Liver (tissue), 9 donors: ENCODE data around the gene GDF10. TPM values are rescaled to one million over a fixed set of nuclear protein-coding genes. Genes with fewer than 3 reads are reported as not detected.

ENCODE experiments used
- DNase-seq: peaks from one replicate; pipeline ENCODE4 v3.0.0-alpha.2; 2017; ENCODE audit warnings: low spot score
- H3K27ac ChIP-seq, 2 donors: one replicate each; pipeline ENCODE4 v1.7.0; 2013; ENCODE audit warnings: inconsistent platforms in 2 of 2, low read length in 2 of 2, control low read depth in 1 of 2, low read depth in 1 of 2, mild to moderate bottlenecking in 1 of 2
- H3K27me3 ChIP-seq, 4 donors: one replicate each; pipeline versions ENCODE4 v1.6.1 to v1.7.0; 2013; ENCODE audit warnings: low read length in 3 of 4, inconsistent platforms in 1 of 4, mild to moderate bottlenecking in 1 of 4, moderate library complexity in 1 of 4; ENCODE audit not compliant: control insufficient read depth in 4 of 4, insufficient read depth in 4 of 4
- H3K36me3 ChIP-seq, 4 donors: one replicate each; pipeline versions ENCODE4 v1.6.1 to v1.7.0; 2013; ENCODE audit warnings: low read length in 3 of 4, mild to moderate bottlenecking in 3 of 4, low read depth in 1 of 4, moderate library complexity in 1 of 4; ENCODE audit not compliant: control insufficient read depth in 4 of 4, insufficient read depth in 3 of 4
- H3K4me1 ChIP-seq, 4 donors: one replicate each; pipeline versions ENCODE4 v1.6.1 to v1.7.0; 2013; ENCODE audit warnings: low read length in 3 of 4, mild to moderate bottlenecking in 3 of 4, moderate library complexity in 1 of 4; ENCODE audit not compliant: control insufficient read depth in 4 of 4, insufficient read depth in 4 of 4
- H3K4me3 ChIP-seq, 3 donors: one replicate each; pipeline versions ENCODE4 v1.6.1 to v1.7.0; 2013; ENCODE audit warnings: low read length in 3 of 3, control low read depth in 1 of 3, low read depth in 1 of 3, mild to moderate bottlenecking in 1 of 3
- H3K9ac ChIP-seq, 2 donors: one replicate each; pipeline ENCODE4 v1.7.0; 2013; ENCODE audit warnings: low read length in 2 of 2, mild to moderate bottlenecking in 2 of 2, moderate library complexity in 2 of 2, control low read depth in 1 of 2, low read depth in 1 of 2
- H3K9me3 ChIP-seq, 4 donors: one replicate each; pipeline versions ENCODE4 v1.6.1 to v1.7.0; 2013; ENCODE audit warnings: low read length in 3 of 4; ENCODE audit not compliant: control insufficient read depth in 4 of 4
- EGR1 ChIP-seq, 2 donors: IDR thresholded peaks; 2 replicates each; pipeline ENCODE4 v1.6.1; 2016 to 2018; ENCODE audit warnings: antibody characterized with exemption in 2 of 2, low read depth in 2 of 2
- FOXA1 ChIP-seq: IDR thresholded peaks from 2 replicates; pipeline ENCODE4 v1.6.1; 2016; ENCODE audit warnings: antibody characterized with exemption
- FOXA2 ChIP-seq: IDR thresholded peaks from 2 replicates; pipeline ENCODE4 v1.6.1; 2016; ENCODE audit warnings: antibody characterized with exemption
- HNF4G ChIP-seq: IDR thresholded peaks from 2 replicates; pipeline ENCODE4 v1.6.1; 2016; ENCODE audit warnings: antibody characterized with exemption
- NR2F2 ChIP-seq: IDR thresholded peaks from 2 replicates; pipeline ENCODE4 v1.6.1; 2016; ENCODE audit warnings: antibody characterized with exemption
- RAD21 ChIP-seq, 2 donors: IDR thresholded peaks; 2 replicates each; pipeline ENCODE4 v1.6.1; 2016; ENCODE audit warnings: antibody characterized with exemption in 2 of 2, mild to moderate bottlenecking in 2 of 2
- SP1 ChIP-seq: IDR thresholded peaks from 2 replicates; pipeline ENCODE4 v1.6.1; 2018; ENCODE audit warnings: antibody characterized with exemption, mild to moderate bottlenecking
- TAF1 ChIP-seq: conservative IDR thresholded peaks from 2 replicates; pipeline ENCODE4 v1.6.1; 2016; ENCODE audit warnings: antibody characterized with exemption, mild to moderate bottlenecking
- YY1 ChIP-seq: IDR thresholded peaks from 2 replicates; pipeline ENCODE4 v1.6.1; 2016; ENCODE audit warnings: antibody characterized with exemption, mild to moderate bottlenecking
- WGBS: extraction: QIAGEN DNeasy Blood & Tissue Kit; methylation state at CpG from one replicate; pipeline ENCODE4 v1.1.7; 2013; 5-methylcytosine and 5-hydroxymethylcytosine counted together
- polyA plus RNA-seq, 2 donors: library from polyadenylated mRNA; stranded (reverse) in 1 of 2; unstranded in 1 of 2; fragments of 200-250 nt in 1 of 2; fragments of >200 nt in 1 of 2; fragmentation: Nextera tagmentation in 1 of 2; extraction: Ambion mirVana in 1 of 2; gene quantifications; one replicate each; pipeline versions ENCODE4 v1.2.1 to v1.2.3, GENCODE V29; 2013 to 2015
- total RNA-seq, 2 donors: library from RNA; depleted of rRNA; stranded (reverse); fragments of >200 nt; gene quantifications; one replicate each; pipeline ENCODE4 v1.2.3, GENCODE V29; 2014
- TF ChIP-seq, protein P1 (sequence below): fragments of 150-350 bp; IDR thresholded peaks from 2 replicates; pipeline ENCODE4 v1.5.1; 2017; ENCODE audit warnings: improper control_type of control experiment, low read depth, low read length; ENCODE audit not compliant: missing input control
- TF ChIP-seq, protein P2 (sequence below): IDR thresholded peaks from 2 replicates; pipeline ENCODE4 v1.6.1; 2016; ENCODE audit warnings: antibody characterized with exemption
- TF ChIP-seq, protein P3 (sequence below): IDR thresholded peaks from 2 replicates; pipeline ENCODE4 v1.6.1; 2016; ENCODE audit warnings: antibody characterized with exemption
- TF ChIP-seq, protein P4 (sequence below): IDR thresholded peaks from 2 replicates; pipeline ENCODE4 v1.6.1; 2016; ENCODE audit warnings: antibody characterized with exemption
- TF ChIP-seq, protein P5 (sequence below): IDR thresholded peaks from 2 replicates; pipeline ENCODE4 v1.6.1; 2016; ENCODE audit warnings: antibody characterized with exemption, mild to moderate bottlenecking
- donor health status: healthy.
- donor health status: healthy.
- donor health status: healthy.
- donor health status: healthy.
- donor health status: healthy.

Gene GDF10
- total and polyA plus RNA-seq, 4 donors, result under 0.01 to 0.28 (median 0.11) TPM

DNA sequence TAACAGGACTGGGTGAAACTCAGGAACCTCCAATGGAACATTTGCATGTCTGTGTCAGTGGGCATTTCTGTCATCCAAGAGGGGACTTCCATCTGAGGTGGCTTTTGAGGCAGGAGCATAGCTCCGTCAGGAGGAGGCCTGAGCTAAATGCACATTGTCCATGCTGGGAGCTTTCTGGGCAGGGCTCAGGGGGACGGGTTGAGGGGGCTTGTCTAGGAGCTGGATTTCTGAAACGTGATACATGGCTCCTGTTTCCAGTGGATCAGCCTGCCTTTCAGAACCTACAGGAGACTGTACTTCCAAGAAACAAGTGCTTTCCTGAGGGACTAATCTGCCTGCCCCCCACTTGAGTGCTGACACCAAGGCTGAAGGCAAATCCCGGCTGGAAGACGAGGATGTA, 40.5 kb upstream of the GDF10 start:
- Histone ChIP-seq H3K4me1 (no peaks in the 10 kb centered on the region), H3K36me3 (no peaks in the 10 kb centered on the region), H3K27me3 (peaks cover 0 to 2% (median 0%) of the 10 kb centered on the region in 4 donors), H3K9ac (no peak overlapping the region), H3K9me3 (peaks cover 0 to 3% (median 0%) of the 10 kb centered on the region in 4 donors), H3K27ac (no peak overlapping the region), H3K4me3 (no peak overlapping the region)
- TF ChIP-seq HNF4G, result no peak
- TF ChIP-seq NR2F2, result no peak
- TF ChIP-seq SP1, result no peak
- TF ChIP-seq YY1, result no peak
- TF ChIP-seq, protein P1, sequence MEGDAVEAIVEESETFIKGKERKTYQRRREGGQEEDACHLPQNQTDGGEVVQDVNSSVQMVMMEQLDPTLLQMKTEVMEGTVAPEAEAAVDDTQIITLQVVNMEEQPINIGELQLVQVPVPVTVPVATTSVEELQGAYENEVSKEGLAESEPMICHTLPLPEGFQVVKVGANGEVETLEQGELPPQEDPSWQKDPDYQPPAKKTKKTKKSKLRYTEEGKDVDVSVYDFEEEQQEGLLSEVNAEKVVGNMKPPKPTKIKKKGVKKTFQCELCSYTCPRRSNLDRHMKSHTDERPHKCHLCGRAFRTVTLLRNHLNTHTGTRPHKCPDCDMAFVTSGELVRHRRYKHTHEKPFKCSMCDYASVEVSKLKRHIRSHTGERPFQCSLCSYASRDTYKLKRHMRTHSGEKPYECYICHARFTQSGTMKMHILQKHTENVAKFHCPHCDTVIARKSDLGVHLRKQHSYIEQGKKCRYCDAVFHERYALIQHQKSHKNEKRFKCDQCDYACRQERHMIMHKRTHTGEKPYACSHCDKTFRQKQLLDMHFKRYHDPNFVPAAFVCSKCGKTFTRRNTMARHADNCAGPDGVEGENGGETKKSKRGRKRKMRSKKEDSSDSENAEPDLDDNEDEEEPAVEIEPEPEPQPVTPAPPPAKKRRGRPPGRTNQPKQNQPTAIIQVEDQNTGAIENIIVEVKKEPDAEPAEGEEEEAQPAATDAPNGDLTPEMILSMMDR, result no peak
- no peak for TF ChIP-seq TAF1
- TF ChIP-seq EGR1 (IDR thresholded peaks at IDR 0.05; ENCODE audit: low read depth in 2 of 2), result no peak
- TF ChIP-seq, protein P2, sequence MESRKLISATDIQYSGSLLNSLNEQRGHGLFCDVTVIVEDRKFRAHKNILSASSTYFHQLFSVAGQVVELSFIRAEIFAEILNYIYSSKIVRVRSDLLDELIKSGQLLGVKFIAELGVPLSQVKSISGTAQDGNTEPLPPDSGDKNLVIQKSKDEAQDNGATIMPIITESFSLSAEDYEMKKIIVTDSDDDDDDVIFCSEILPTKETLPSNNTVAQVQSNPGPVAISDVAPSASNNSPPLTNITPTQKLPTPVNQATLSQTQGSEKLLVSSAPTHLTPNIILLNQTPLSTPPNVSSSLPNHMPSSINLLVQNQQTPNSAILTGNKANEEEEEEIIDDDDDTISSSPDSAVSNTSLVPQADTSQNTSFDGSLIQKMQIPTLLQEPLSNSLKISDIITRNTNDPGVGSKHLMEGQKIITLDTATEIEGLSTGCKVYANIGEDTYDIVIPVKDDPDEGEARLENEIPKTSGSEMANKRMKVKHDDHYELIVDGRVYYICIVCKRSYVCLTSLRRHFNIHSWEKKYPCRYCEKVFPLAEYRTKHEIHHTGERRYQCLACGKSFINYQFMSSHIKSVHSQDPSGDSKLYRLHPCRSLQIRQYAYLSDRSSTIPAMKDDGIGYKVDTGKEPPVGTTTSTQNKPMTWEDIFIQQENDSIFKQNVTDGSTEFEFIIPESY, result no peak
- TF ChIP-seq FOXA1, result no peak
- no peak for TF ChIP-seq RAD21 (IDR thresholded peaks at IDR 0.05)
- no peak for TF ChIP-seq FOXA2
- DNase-seq, result no peak
- WGBS, result 83% methylated on average over 5 of the region's 5 CpGs

DNA sequence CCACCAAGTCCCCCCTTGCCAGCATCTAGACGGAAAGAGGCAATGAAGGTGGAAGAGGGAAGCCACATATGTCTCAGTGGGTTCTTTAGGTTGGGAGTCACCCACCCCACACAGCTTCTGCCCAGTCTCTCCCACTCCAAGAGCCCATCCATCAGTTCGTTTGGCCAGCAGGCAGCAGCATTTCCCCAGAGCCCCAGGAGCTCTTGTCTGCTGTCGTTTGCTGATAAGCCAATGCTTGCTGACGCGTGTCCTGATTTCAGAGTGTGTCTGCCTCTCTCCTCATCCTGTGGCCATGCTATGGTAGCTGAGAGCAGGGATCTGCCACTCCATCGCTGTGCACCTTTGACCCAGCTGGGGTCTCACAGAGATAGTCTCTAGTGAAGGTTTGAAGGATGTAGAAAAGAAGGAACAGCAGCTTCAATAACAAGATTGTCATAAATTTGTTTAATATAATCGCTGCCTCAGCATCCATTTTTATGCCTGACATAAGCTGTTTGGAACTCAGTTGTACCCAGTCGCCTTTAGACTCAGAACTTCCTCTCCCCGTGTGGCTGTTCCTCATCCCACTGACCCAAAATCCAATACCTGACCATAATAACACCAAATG, 39.4 kb upstream of the GDF10 start:
- 67% methylated on average over 9 of the region's 9 CpGs for WGBS
- DNase-seq, result no peak
- Histone ChIP-seq H3K4me1 (no peaks in the 10 kb centered on the region), H3K27me3 (peaks cover 0 to 3% (median 0%) of the 10 kb centered on the region in 4 donors), H3K4me3 (no peak overlapping the region), H3K9ac (no peak overlapping the region), H3K9me3 (peaks cover 0 to 11% (median 0%) of the 10 kb centered on the region in 4 donors), H3K27ac (no peak overlapping the region), H3K36me3 (no peaks in the 10 kb centered on the region)
- TF ChIP-seq EGR1 (IDR thresholded peaks at IDR 0.05; ENCODE audit: low read depth in 2 of 2), result no peak

DNA sequence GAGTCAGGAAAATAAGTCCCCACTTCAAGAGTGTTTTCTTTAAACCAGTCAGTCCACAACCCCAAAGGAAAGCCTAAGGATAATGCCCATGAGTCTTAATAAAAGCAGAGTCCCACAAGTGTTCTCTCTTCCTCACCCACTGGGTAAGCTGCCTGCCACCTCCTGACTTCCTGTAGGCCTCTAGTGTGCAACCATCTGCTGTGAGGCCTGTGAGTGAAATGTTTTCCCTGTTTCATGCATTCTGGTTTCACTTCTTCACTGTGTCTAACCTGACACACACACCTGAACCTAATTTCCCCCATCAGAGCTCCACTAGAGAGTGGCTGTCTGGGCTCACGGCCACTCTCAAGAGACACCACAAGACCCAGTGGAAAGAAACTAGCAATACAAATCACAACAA, 38.9 kb upstream of the GDF10 start:
- H3K9ac ChIP-seq, result no peak overlapping the region
- H3K4me3 ChIP-seq, result no peak overlapping the region
- peaks cover 0 to 3% (median 0%) of the 10 kb centered on the region in 4 donors for H3K27me3 ChIP-seq
- H3K27ac ChIP-seq, result no peak overlapping the region
- DNase-seq, result no peak
- no peaks in the 10 kb centered on the region for H3K36me3 ChIP-seq
- H3K4me1 ChIP-seq, result no peaks in the 10 kb centered on the region
- TF ChIP-seq RAD21 (IDR thresholded peaks at IDR 0.05), result no peak
- TF ChIP-seq TAF1, result no peak
- TF ChIP-seq YY1, result no peak
- TF ChIP-seq, protein P3, sequence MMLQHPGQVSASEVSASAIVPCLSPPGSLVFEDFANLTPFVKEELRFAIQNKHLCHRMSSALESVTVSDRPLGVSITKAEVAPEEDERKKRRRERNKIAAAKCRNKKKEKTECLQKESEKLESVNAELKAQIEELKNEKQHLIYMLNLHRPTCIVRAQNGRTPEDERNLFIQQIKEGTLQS, result no peak
- TF ChIP-seq, protein P4, sequence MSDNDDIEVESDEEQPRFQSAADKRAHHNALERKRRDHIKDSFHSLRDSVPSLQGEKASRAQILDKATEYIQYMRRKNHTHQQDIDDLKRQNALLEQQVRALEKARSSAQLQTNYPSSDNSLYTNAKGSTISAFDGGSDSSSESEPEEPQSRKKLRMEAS, result no peak
- TF ChIP-seq, protein P5, sequence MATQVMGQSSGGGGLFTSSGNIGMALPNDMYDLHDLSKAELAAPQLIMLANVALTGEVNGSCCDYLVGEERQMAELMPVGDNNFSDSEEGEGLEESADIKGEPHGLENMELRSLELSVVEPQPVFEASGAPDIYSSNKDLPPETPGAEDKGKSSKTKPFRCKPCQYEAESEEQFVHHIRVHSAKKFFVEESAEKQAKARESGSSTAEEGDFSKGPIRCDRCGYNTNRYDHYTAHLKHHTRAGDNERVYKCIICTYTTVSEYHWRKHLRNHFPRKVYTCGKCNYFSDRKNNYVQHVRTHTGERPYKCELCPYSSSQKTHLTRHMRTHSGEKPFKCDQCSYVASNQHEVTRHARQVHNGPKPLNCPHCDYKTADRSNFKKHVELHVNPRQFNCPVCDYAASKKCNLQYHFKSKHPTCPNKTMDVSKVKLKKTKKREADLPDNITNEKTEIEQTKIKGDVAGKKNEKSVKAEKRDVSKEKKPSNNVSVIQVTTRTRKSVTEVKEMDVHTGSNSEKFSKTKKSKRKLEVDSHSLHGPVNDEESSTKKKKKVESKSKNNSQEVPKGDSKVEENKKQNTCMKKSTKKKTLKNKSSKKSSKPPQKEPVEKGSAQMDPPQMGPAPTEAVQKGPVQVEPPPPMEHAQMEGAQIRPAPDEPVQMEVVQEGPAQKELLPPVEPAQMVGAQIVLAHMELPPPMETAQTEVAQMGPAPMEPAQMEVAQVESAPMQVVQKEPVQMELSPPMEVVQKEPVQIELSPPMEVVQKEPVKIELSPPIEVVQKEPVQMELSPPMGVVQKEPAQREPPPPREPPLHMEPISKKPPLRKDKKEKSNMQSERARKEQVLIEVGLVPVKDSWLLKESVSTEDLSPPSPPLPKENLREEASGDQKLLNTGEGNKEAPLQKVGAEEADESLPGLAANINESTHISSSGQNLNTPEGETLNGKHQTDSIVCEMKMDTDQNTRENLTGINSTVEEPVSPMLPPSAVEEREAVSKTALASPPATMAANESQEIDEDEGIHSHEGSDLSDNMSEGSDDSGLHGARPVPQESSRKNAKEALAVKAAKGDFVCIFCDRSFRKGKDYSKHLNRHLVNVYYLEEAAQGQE, result no peak
- 90% methylated on average over 1 of the region's 1 CpG for WGBS
- H3K9me3 ChIP-seq, result peaks cover 0 to 11% (median 0%) of the 10 kb centered on the region in 4 donors
